NCI-H2029 treated with DMSO at 0.1 percent for 48 hours (cell line): ENCODE data around the gene THADA.

Experiments used
- DNase-seq: peaks from one replicate; lab custom pipeline; 2025; lab: John Stamatoyannopoulos, UW

THADA gene

DNA sequence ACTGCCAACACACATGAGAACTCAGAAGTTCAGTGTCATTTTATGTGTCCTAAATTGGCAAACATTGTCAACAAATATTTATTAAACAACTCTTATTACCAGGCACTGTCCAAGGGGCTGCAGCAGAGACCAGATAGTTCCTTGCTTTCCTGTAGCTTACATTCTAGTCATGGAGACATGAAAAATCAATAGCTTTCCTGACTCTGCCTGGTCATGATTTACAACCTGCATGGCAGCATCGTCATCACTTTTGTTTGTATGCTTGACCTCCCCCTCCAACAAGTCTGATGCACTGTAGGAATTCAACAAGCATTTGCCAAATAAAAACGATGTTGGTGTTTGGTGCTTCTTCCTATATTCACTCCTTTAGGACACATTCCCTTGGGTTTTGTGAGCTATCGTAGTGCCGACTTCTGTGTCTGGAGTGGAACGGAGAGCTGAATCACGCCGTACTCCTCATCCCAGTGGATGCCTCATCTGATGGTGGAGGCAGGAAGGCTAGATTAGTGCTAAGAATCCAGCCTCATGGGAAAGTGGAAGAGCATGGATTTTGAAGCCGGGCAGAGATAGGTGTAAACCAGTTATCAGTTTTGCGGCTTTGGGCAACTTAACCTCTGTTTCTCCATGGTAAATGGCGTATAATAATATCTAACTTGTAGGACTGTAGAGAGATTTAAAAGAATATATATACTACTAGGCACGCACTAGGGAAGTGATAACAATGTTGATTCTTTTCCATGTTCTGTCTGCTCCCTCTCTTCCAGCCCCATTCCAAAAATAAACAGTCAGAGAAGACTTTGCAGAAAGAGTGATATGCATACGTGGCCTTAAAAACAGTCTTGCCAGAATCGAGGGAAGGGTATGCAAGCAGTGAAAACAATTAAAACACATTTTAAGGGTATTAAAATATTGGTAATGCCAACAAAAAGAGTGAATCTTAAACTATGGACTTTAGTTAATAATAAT, 249.0 kb downstream of the THADA start:
- no peak for DNase-seq

GRCh38 chr2:43345872-43346271, 250.0 kb downstream of the THADA start:
- DNase-seq = no peak

- DNase-seq = no peak
These were observed 250.4 kb downstream of the THADA start for GRCh38 chr2:43345391-43345813.

- DNase-seq = no peak
These were observed 250.9 kb downstream of the THADA start for GRCh38 chr2:43344868-43345373.

DNA sequence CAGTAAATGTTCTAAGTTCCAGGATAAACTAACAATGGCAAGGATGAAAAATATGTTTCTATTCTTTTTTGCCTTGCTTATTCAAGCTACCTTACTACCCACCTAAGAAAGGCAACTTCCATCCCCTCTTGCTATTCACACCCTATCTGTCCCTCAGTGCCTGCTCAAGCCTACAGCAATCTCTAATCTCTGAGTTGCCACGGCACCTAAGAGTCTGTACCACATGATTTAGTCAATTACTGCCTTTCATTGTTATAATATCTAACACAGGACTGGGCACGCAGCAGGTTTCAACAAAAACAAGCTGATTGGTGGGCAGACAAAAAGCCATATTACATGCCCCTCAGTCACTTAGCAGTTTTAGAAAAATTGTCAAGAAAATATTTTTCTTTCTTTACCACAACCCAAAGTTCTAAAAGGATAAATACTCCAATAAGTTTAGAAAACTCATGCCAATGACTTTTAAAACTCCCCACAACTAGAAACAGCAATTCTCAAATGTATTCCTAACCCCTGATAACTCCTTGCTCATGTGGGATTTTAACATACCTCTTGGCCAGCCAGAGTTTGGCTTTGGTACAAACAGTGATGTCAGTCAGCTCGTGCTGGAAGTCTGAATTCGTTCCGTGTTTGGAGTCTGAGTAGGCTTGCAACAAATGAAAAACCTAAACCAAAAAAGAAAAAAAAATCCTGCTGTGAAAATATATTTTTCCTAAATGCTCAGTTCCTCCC, 252.1 kb downstream of the THADA start:
- DNase-seq = peak; percentile 10

DNA sequence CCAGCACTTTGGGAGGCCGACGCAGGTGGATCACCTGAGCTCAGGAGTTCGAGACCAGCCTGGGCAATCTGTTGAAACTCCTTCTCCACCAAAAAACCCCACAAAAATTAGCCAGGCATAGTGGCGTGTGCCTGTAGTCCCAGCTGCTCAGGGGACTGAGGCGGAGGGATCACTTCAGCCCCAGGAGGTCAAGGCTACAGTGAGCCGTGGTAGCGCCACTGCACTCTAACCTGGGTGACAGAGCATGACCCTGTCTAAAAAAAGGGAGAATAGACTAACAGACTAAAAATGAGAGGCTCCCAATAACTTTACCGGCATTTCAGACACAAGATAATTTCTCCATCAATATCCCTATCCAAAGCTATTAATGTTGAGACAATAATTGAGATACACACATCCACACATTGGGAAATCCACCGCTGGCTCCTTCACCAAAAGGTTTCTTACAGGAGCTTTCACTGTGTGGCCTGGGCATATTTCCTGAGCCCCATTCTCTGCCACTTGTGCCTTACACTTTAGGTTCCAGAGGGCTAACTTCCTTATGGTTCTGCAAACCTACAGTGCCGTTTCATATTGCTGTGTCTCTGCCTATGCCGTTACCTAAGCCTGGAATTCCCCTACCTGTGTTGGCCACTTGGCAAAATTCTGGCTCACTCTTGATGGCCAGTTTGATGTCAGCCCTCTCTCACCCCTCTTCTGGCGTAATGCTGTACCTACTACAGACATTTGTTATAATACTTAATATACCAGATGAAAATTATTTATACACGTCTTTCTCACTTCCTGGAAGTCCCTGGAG, 253.7 kb downstream of the THADA start:
- no peak for DNase-seq

- no peak for DNase-seq
These were observed 254.9 kb downstream of the THADA start for GRCh38 chr2:43340945-43341356.

- no peak for DNase-seq
These were observed 255.8 kb downstream of the THADA start for GRCh38 chr2:43340066-43340465.

- no peak for DNase-seq
These were observed 262.1 kb downstream of the THADA start for GRCh38 chr2:43333656-43334144.

DNA sequence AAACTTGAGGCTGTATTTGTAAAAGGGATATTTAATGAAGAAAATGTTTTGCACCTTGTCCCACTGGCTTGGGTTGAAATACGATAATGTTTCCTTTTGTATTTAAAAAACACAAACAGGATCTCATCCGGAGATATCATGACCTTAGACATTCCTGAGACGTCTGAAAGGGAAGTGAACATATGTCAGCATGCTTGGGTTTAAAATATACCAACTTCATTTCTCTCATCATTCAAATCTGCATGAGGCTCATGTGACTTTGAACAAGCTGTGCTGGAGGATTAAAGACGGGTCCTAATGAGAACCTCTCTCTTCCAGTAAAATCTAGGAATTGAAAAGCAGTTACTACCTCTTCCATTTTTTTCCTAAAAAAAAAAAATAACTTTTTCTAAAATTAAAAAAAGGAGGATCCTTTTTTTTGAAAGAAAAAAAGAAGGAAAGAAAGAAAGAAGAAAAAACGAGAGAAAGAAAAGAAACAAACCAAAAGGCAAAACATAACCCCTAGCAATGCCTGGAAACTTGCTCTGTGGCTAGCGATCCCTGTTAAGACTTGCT, 262.7 kb downstream of the THADA start:
- DNase-seq = no peak

- no peak for DNase-seq
These were observed 263.2 kb downstream of the THADA start for GRCh38 chr2:43332653-43333052.

GRCh38 chr2:43331422-43331821, 264.4 kb downstream of the THADA start:
- peak; percentile 19 for DNase-seq

DNA sequence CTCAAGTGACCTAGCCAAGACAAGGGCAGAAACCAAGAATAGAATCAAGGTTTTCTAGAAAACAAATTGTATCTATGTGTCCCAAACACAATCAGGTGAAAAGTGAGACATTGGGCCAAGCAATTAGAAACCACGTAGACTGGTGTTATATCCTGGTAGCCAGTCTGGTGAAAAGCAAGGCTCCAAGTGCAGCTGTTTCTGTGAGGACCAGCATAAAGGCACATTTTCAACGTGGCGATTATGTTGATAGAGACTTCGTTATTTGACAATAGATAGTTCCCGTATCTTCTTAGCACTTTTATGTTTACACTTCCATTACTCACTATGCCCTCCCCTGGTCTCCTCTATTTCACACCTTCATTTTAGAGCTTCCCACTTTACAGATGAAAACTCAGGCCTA, 266.2 kb downstream of the THADA start:
- DNase-seq = no peak

GRCh38 chr2:43328832-43329231, 267.0 kb downstream of the THADA start:
- no peak for DNase-seq

DNA sequence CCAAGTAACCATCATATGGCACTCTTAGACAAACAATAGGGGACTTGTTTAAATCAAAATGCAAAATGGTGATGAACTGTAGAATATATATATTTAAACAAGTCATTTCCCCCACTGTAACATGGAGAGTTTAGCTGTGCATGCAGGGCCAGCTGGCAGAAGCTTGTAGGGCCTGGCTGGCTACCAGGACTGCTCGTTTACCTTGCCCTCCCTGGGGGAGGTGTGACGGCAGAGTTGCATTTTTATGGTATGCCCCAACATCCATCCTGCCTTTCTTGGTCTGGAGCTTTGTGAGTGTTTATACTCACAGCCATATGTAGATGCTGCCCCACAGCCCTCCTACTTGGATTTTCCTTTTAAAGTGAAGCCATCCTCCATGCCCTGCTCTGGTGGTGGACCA, 267.7 kb downstream of the THADA start:
- DNase-seq = peak; percentile 12

DNA sequence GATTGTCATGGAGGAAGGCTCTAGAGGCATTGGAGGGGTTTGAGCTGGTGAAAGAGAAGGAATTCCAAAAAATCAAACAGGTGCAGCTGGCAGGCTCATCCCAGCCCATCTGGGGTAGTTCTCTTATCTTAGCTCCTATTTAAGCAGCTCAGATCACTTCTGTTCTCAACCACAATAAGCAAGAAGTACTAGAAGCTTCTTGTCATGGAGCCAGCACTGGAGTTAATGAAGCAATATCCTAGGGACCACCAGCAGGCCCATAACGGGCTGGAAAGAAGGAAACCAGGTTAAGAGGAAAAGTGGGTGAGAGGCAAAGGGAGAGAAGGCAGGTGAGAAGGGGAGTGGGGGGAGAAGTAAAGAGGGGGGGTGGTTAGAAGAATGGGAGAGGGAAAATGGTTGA, 268.7 kb downstream of the THADA start:
- DNase-seq = no peak

DNA sequence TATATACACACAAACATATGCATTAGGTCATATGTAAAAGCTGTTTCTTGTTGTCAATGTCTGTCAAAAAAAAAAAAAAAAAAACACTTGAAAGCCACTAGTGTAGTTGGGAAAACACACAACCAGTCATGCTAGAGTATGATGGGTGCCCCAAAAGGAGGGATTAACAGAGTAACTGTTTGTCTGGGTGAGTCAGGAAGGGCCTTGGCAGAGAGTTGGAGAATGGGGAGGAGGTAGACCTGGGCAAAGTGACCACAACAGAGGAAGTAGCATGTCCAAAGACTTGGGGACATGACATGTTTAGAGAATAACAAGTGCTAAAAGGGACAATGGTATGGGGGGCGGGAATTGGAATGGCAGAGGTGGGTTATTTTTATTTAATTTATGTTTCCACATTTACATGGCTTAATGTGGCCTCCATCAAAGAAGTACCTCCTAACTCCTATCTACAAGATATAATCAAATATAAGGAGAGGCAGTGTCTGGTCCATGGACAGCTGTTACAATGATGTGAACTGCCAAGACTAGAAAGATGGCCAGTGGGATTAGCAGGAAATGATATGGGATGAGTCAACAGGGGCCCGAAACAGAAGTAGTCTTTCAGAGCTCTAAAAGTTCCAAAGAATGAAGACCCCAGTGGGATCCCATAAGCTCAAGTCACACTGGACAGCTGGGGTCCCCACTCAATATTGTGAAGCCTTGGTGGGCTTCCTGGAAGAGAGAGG, 269.6 kb downstream of the THADA start:
- DNase-seq = no peak

DNA sequence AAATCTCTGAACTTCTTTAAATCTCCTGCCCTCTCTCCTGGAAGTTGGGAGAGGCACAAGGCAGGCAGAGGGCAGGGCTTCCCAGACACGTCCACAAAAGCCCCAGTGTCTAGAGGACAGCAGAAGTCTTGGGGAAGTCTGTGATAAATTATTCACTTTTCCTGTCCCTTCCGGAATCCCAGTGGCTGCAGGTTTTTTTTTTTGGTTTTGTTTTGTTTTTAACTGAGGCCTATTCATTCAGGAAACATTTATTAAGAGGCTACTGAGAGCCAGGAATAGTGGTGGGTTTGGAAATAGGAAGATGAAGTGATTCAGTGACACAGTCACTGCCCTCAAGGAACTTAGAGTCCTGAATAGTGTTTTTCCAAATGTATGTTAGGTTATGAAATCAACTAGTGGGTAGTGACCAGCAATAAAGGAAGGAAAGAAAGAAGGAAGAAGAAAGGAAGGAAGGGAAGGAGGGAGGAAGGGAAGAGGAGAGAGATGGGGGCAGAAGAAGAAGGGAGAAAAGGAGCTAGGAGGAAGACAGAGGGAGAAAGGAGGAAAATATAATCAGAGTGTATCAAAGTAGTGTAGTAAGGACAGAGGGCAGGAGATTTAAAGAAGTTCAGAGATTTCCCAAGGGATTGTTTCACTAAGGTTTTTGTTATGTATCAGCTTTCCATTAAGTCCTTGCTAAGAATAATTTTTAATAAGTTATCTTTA, 270.6 kb downstream of the THADA start:
- no peak for DNase-seq

DNA sequence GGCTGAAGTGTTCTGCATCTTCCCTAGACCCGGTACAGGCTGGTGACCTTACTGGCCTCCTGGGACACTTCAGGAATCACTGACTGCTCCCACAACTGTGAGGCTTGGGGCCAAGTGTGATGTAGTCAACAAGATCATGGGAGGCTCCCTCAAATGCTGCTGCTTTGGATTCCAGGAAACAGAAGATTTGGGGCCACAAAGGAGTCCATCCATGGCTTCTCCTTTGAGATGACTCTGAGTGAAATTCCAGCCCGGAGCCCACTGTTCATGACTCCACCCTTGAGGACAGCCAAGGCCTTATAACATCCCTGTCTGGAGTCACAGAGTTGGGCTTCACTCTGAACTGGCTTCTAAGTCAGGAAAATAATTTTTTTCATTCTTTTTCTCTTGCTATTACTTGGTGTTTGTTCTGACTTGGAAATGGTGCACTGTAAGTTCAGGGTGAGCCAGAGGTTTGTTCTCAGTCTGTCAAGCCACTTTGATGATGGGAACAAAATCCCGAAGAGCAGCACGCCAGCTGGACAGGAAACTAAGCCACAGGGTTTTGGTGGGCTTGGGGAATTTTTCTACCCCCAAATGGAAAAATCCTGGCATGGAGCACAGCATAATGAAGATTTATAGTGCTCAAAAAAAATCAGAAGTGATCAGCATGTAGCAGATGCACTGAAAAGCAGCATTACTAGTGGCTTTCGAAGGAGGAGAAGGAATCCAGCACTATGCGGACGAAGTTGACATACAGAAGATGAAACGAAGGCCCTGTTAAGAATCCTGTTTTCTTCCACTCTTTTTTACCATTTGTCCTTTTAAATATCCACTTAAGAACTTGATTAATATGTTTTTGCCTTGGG, 271.4 kb downstream of the THADA start:
- no peak for DNase-seq
